AG09319 (cell line): ENCODE data around the gene SPTBN5.

ENCODE experiments used
- DNase-seq: peaks from one replicate; pipeline ENCODE4 v3.0.0-alpha.2; 2010; ENCODE audit warnings: low read depth; ENCODE audit errors: extremely low read depth
- CTCF ChIP-seq: IDR thresholded peaks from 2 replicates; pipeline ENCODE4 v1.5.1; 2011; ENCODE audit warnings: low read depth, mild to moderate bottlenecking, inconsistent platforms, low read length, moderate library complexity

SPTBN5 gene

DNA sequence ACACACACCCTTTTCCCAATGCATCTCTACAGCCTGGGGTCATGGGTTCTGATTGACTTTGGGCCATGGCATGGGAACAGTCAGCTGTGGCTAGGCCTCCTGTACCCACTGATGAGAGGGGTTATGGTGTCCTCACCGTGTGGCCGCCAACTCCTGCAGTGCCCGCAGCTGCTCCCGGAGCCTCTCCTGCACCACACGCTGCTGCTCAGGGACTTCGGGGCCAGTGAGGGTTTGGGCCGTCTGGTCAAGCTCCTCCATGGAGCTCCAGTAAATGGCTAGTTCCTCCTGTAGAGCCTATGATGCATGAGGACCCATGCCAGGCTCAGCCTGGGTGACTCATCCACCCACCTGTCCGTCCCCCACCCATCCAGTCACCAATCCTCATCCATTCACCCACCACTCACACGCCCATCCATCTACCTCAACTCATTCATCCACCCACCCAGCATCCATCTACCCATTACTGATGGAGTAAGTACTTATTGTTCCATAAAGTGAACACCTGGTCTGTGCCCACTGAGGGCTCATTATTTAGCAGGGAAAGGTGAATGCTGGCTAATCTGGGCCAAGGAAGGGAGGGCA, 21.6 kb downstream of the SPTBN5 start:
- TF ChIP-seq CTCF: no peak
- no peak for DNase-seq

- no peak for DNase-seq
- no peak for TF ChIP-seq CTCF
Measured at GRCh38 chr15:41871175-41871905, 22.5 kb downstream of the SPTBN5 start.

- TF ChIP-seq CTCF: no peak
- DNase-seq: no peak
Measured at GRCh38 chr15:41870689-41871081, 23.2 kb downstream of the SPTBN5 start.

GRCh38 chr15:41869770-41870688, 23.8 kb downstream of the SPTBN5 start:
- DNase-seq: no peak
- no peak for TF ChIP-seq CTCF

- no peak for TF ChIP-seq CTCF
- DNase-seq: no peak
Measured at GRCh38 chr15:41868321-41868720, 25.5 kb downstream of the SPTBN5 start.

DNA sequence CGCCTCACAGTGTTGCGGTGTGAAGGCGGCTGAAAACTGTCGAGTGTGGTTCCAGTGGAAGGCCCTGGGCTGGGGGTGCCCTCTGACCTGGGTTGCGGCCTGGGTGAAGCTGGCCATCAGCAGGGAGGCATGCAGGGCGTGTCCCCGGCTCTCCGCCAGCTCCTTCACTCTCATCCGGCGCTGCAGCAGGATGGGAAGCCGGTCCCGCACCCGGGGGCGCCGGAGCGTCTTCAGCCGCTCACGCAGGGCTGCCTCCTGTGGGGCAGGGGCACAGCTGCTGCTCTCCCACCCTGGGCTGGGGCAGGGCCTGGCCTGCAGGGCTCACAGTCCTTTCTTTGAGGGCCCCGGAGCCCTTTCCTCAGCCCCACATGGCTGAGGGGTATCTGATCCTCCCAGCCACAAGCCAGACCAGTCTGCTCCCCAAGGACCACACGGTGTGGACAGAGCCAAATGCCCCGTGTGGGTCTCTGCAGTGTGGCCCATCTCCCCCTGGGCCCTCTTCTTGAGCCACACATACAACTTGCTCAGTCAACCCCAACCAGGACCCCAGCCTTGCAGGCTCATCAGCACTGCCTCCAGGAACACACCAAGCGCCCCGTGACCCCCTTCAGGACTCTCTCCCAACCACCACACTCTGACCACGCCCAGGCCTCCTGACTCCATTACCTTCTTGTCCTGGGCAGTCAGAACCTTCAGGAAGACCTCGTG, 26.8 kb downstream of the SPTBN5 start:
- no peak for TF ChIP-seq CTCF
- DNase-seq: no peak
